ENCODE data around the gene NLRP6. TPM values are rescaled to one million over a fixed set of nuclear protein-coding genes. Genes with fewer than 3 reads are reported as not detected.

NLRP6 gene
- polyA plus RNA-seq, 3 donors: 0.10 to 0.51 (median 0.24) TPM

GRCh38 chr11:294780-295179, 16.6 kb downstream of the NLRP6 start:
- TF ChIP-seq CTCF (IDR thresholded peaks at IDR 0.05): no peak
- peaks cover 0 to 3% of the 10 kb centered on the region in 2 donors for H3K27me3 ChIP-seq (ENCODE audit: control insufficient read depth in 2 of 2, insufficient read depth in 2 of 2, low read length in 2 of 2)
- H2AFZ ChIP-seq (ENCODE audit: insufficient read depth, low read depth, low read length, poor library complexity, severe bottlenecking): no peak overlapping the region
- no peak overlapping the region for H3K9ac ChIP-seq (ENCODE audit: insufficient read depth, low read length, poor library complexity, severe bottlenecking)
- H3K4me3 ChIP-seq (replicated peaks in 1 of 3; ENCODE audit: low read depth in 2 of 3, low read length in 3 of 3): no peak overlapping the region
- no peaks in the 10 kb centered on the region for H3K79me2 ChIP-seq (ENCODE audit: insufficient read depth, low read length)
- H3K4me1 ChIP-seq (ENCODE audit: control insufficient read depth in 1 of 2, insufficient read depth in 2 of 2, low read length in 2 of 2): peaks cover 10% of the 10 kb centered on the region in 2 donors
- no peak for DNase-seq
- H3K36me3 Mint-ChIP-seq: peaks cover 5 to 10% of the 10 kb centered on the region in 2 donors
- H3K27ac Mint-ChIP-seq: no peak overlapping the region
- no peaks in the 10 kb centered on the region for H3K9me3 ChIP-seq (replicated peaks in 1 of 2; ENCODE audit: control insufficient read depth in 1 of 2, insufficient read depth in 1 of 2, low read length in 2 of 2)
- no peak overlapping the region for H3K4me3 Mint-ChIP-seq
- H4K20me1 ChIP-seq (ENCODE audit: insufficient read depth, low read length): no peaks in the 10 kb centered on the region
- no peaks in the 10 kb centered on the region for H3K36me3 ChIP-seq (replicated peaks in 1 of 2; ENCODE audit: control insufficient read depth in 1 of 2, insufficient read depth in 2 of 2, low read length in 2 of 2)
- 94% methylated on average over 14 of the region's 16 CpGs for WGBS (ENCODE audit: insufficient coverage)
- peaks cover 9 to 47% (median 13%) of the 10 kb centered on the region in 3 donors for H3K27me3 Mint-ChIP-seq (ENCODE audit: low read depth in 3 of 3)
- no peak overlapping the region for H3K4me2 ChIP-seq (replicated peaks; ENCODE audit: extremely low read depth, low read length, poor library complexity, severe bottlenecking)
- H3K4me1 Mint-ChIP-seq: peaks cover 10% of the 10 kb centered on the region
- no peak overlapping the region for H3K27ac ChIP-seq (ENCODE audit: low read depth in 1 of 2, low read length in 2 of 2)
- H3K9me3 Mint-ChIP-seq: no peaks in the 10 kb centered on the region
- intact Hi-C loops (cut with micrococcal nuclease): no loop called here

- peaks cover 0 to 6% of the 10 kb centered on the region in 2 donors for H3K27me3 ChIP-seq (ENCODE audit: control insufficient read depth in 2 of 2, insufficient read depth in 2 of 2, low read length in 2 of 2)
- H3K27ac ChIP-seq (ENCODE audit: low read depth in 1 of 2, low read length in 2 of 2): no peak overlapping the region
- intact Hi-C loops (cut with micrococcal nuclease): no loop called here
- Mint-ChIP-seq H3K4me1 (peaks cover 8% of the 10 kb centered on the region), H3K4me3 (no peak overlapping the region), H3K27me3 (ENCODE audit: low read depth in 3 of 3) (peaks cover 12 to 47% (median 17%) of the 10 kb centered on the region in 3 donors), H3K36me3 (peaks cover 5 to 10% of the 10 kb centered on the region in 2 donors), H3K27ac (no peak overlapping the region), H3K9me3 (no peaks in the 10 kb centered on the region)
- H3K36me3 ChIP-seq (replicated peaks in 1 of 2; ENCODE audit: control insufficient read depth in 1 of 2, insufficient read depth in 2 of 2, low read length in 2 of 2): no peaks in the 10 kb centered on the region
- 91% methylated on average over 24 of the region's 26 CpGs for WGBS (ENCODE audit: insufficient coverage)
- no peak for TF ChIP-seq CTCF (IDR thresholded peaks at IDR 0.05)
- H3K9ac ChIP-seq (ENCODE audit: insufficient read depth, low read length, poor library complexity, severe bottlenecking): no peak overlapping the region
- no peak overlapping the region for H3K4me2 ChIP-seq (replicated peaks; ENCODE audit: extremely low read depth, low read length, poor library complexity, severe bottlenecking)
- no peak overlapping the region for H2AFZ ChIP-seq (ENCODE audit: insufficient read depth, low read depth, low read length, poor library complexity, severe bottlenecking)
- peaks cover 7 to 9% of the 10 kb centered on the region in 2 donors for H3K4me1 ChIP-seq (ENCODE audit: control insufficient read depth in 1 of 2, insufficient read depth in 2 of 2, low read length in 2 of 2)
- H3K4me3 ChIP-seq (replicated peaks in 1 of 3; ENCODE audit: low read depth in 2 of 3, low read length in 3 of 3): no peak overlapping the region
- H4K20me1 ChIP-seq (ENCODE audit: insufficient read depth, low read length): no peaks in the 10 kb centered on the region
- H3K9me3 ChIP-seq (replicated peaks in 1 of 2; ENCODE audit: control insufficient read depth in 1 of 2, insufficient read depth in 1 of 2, low read length in 2 of 2): no peaks in the 10 kb centered on the region
- H3K79me2 ChIP-seq (ENCODE audit: insufficient read depth, low read length): no peaks in the 10 kb centered on the region
- DNase-seq: no peak
Observed at GRCh38 chr11:295351-296170, 17.4 kb downstream of the NLRP6 start.

All from CD14-positive monocyte (primary cell).